GM12878 (cell line): ENCODE data around the gene LYPD5. TPM values are rescaled to one million over a fixed set of nuclear protein-coding genes. Genes with fewer than 3 reads are reported as not detected.

Source experiments
- ATAC-seq: fragments of 200-7000 bp; cut with Tn5 transposase; 3 replicates; pipeline ENCODE4 v1.9.1; 2020; ENCODE audit warnings: mild to moderate bottlenecking, moderate library complexity
- BruUV-seq: library from RNA; stranded (reverse); fragments of 400-500 nt; replicated peaks from 2 replicates; lab custom pipeline; 2021; lab: Mats Ljungman, UMichigan
- CTCF ChIA-PET: fragments of 300-600 bp; sonication (Branson Sonifier 250); formaldehyde crosslinking; extraction: SDS; loops from one replicate; lab custom pipeline; 2021; ENCODE audit warnings: inconsistent platforms; lab: Yijun Ruan, JAX
- POLR2A ChIA-PET: fragments of 350-600 bp; formaldehyde crosslinking; extraction: SDS; loops from one replicate; lab custom pipeline; 2021; ENCODE audit warnings: inconsistent platforms; lab: Charles Lee
- RAD21 ChIA-PET: fragments of 300-600 bp; sonication (Branson Sonifier 250); formaldehyde crosslinking; loops from one replicate; lab custom pipeline; 2023; ENCODE audit warnings: antibody characterized with exemption; ENCODE audit not compliant: unreplicated experiment; lab: Charles Lee
- SMC1A ChIA-PET: fragments of 300-600 bp; sonication (Branson Sonifier 250); formaldehyde crosslinking; loops from one replicate; lab custom pipeline; 2023; ENCODE audit not compliant: unreplicated experiment, uncharacterized antibody; lab: Charles Lee
- DNase-seq: peaks from one replicate; pipeline ENCODE4 v3.0.0-alpha.2; 2011; ENCODE audit warnings: low read depth, low spot score
- FAIRE-seq: peaks from 3 replicates; lab custom pipeline; 2011; peaks lifted over from hg19 to GRCh38; lab: Jason Lieb, UNC
- H2AFZ ChIP-seq: 2 replicates; pipeline ENCODE4 v1.6.0; 2011; ENCODE audit warnings: low read depth, low read length, control low read depth; ENCODE audit not compliant: control insufficient read depth
- H3K27ac ChIP-seq: 2 replicates; pipeline ENCODE4 v1.5.1; 2011; ENCODE audit warnings: control low read depth; ENCODE audit not compliant: control insufficient read depth, insufficient read depth
- H3K27me3 ChIP-seq, 2 experiments: replicated peaks in 1 of 2; 2 replicates each; pipeline versions ENCODE4 v1.6.0 to v1.6.1; 2011; ENCODE audit warnings: low read length in 1 of 2; ENCODE audit not compliant: control insufficient read depth in 2 of 2, insufficient read depth in 2 of 2
- H3K36me3 ChIP-seq, 2 experiments: 2 replicates each; pipeline ENCODE4 v1.5.1; 2011; ENCODE audit warnings: low read length in 1 of 2; ENCODE audit not compliant: control insufficient read depth in 2 of 2, insufficient read depth in 2 of 2
- H3K4me1 ChIP-seq: 2 replicates; pipeline ENCODE4 v1.6.1; 2011; ENCODE audit warnings: mild to moderate bottlenecking, low read length, moderate library complexity, mixed read lengths; ENCODE audit not compliant: control insufficient read depth, insufficient read depth
- H3K4me2 ChIP-seq: 2 replicates; pipeline ENCODE4 v1.6.0; 2011; ENCODE audit warnings: control low read depth; ENCODE audit not compliant: control insufficient read depth, insufficient read depth
- H3K4me3 ChIP-seq: fragments of 200-600 bp; sonication (generic); 2 replicates; pipeline ENCODE4 v1.5.1; 2016
- H3K79me2 ChIP-seq: 2 replicates; pipeline ENCODE4 v1.6.0; 2011; ENCODE audit warnings: low read length; ENCODE audit not compliant: control insufficient read depth, insufficient read depth
- H3K9ac ChIP-seq: 2 replicates; pipeline ENCODE4 v1.8.0; 2011; ENCODE audit warnings: low read length, control low read depth, mixed read lengths; ENCODE audit not compliant: control insufficient read depth, insufficient read depth
- H3K9me3 ChIP-seq: replicated peaks from 3 replicates; pipeline ENCODE4 v1.5.1; 2011; ENCODE audit warnings: mild to moderate bottlenecking, low read length; ENCODE audit not compliant: control insufficient read depth, insufficient read depth
- H4K20me1 ChIP-seq: 2 replicates; pipeline ENCODE4 v1.6.0; 2011; ENCODE audit not compliant: control insufficient read depth, insufficient read depth
- BCL3 ChIP-seq: IDR thresholded peaks from 2 replicates; pipeline ENCODE4 v1.6.1; 2011; ENCODE audit warnings: borderline replicate concordance, low read depth, mild to moderate bottlenecking, moderate library complexity, low read length; ENCODE audit not compliant: insufficient read depth, poor library complexity, severe bottlenecking
- EGR1 ChIP-seq, 2 experiments: IDR thresholded peaks; 1 replicate in 1 of 2; 2 replicates in 1 of 2; pipeline ENCODE4 v1.6.1; 2011 to 2012; ENCODE audit warnings: low read depth in 2 of 2, low read length in 2 of 2, borderline replicate concordance in 1 of 2, mild to moderate bottlenecking in 1 of 2, moderate library complexity in 1 of 2
- RAD21 ChIP-seq: IDR thresholded peaks from 2 replicates; pipeline ENCODE4 v1.6.1; 2011; ENCODE audit warnings: mild to moderate bottlenecking, low read depth, low read length, moderate library complexity; ENCODE audit not compliant: insufficient read depth
- RUNX3 ChIP-seq: IDR thresholded peaks from 2 replicates; pipeline ENCODE4 v1.6.1; 2012; ENCODE audit warnings: low read length, inconsistent platforms
- TCF12 ChIP-seq: IDR thresholded peaks from 2 replicates; pipeline ENCODE4 v1.6.1; 2011; ENCODE audit warnings: low read depth, mild to moderate bottlenecking, low read length
- TCF3 ChIP-seq: IDR thresholded peaks from 2 replicates; pipeline ENCODE4 v1.6.1; 2012; ENCODE audit warnings: low read depth, mild to moderate bottlenecking, low read length, borderline replicate concordance; ENCODE audit not compliant: insufficient read depth
- WGBS: methylation state at CpG from one replicate; pipeline ENCODE4 v1.1.6; 2016; ENCODE audit warnings: low lambda C conversion rate; ENCODE audit not compliant: insufficient replicate concordance, insufficient coverage; ENCODE audit errors: missing lambda C conversion rate; 5-methylcytosine and 5-hydroxymethylcytosine counted together
- in situ Hi-C: fragments of 300-500 bp; cut with MboI; formaldehyde crosslinking; loops from 9 replicates; pipeline ENCODE4 v1.14.3; 2018; ENCODE audit warnings: mixed read lengths
- intact Hi-C: fragments of 100-400 bp; cut with micrococcal nuclease; formaldehyde crosslinking; loops from one replicate; pipeline ENCODE4 v1.14.2; 2022; ENCODE audit not compliant: unreplicated experiment
- polyA plus RNA-seq, 11 experiments: library from polyadenylated mRNA; depleted of rRNA in 4 of 11; unstranded in 6 of 11; stranded (reverse) in 5 of 11; fragments of >200 nt; fragmentation: Nextera tagmentation in 4 of 11; fragmentation: Illumina TruSeq in 1 of 11; extraction: Ambion mirVana in 4 of 11; extraction: Trizol in 1 of 11; gene quantifications; 1 replicate in 1 of 11; 2 replicates in 10 of 11; pipeline versions ENCODE4 v1.2.1 to v1.2.3, GENCODE V29; 2011 to 2016; ENCODE audit warnings: inconsistent platforms in 2 of 11, missing spikeins in 2 of 11, low read depth in 1 of 11
- total RNA-seq, 4 experiments: library from RNA; depleted of rRNA in 3 of 4; stranded (reverse); fragments of >200 nt in 3 of 4; fragmentation: Illumina TruSeq in 1 of 4; extraction: Trizol in 1 of 4; gene quantifications; 2 replicates each; pipeline versions ENCODE4 v1.2.1 to v1.2.3, GENCODE V29; 2013 to 2021
- TF ChIP-seq, protein P1 (sequence below): fragments of 450-650 bp; IDR thresholded peaks from 2 replicates; pipeline ENCODE4 v1.6.1; 2016; ENCODE audit warnings: mild to moderate bottlenecking, moderate library complexity, borderline replicate concordance
- TF ChIP-seq, protein P2 (sequence below): IDR thresholded peaks from 2 replicates; pipeline ENCODE4 v1.6.1; 2011; ENCODE audit warnings: mild to moderate bottlenecking, low read depth, low read length, moderate library complexity; ENCODE audit not compliant: insufficient replicate concordance
- TF ChIP-seq, protein P3 (sequence below): fragments of 150-350 bp; IDR thresholded peaks from 2 replicates; pipeline ENCODE4 v1.6.1; 2014; ENCODE audit warnings: mild to moderate bottlenecking, low read depth, low read length

Gene LYPD5
- total and polyA plus RNA-seq, 10 of the 15 experiments (the other 5 are each of a cell fraction or from before 2014, with no cell fraction given), result 0.04 to 2.2 (median 0.69) TPM; not detected in 1

- H3K9ac ChIP-seq, result no peak overlapping the region
- no peaks in the 10 kb centered on the region for H4K20me1 ChIP-seq
- no peak overlapping the region for H3K27ac ChIP-seq
- in situ Hi-C loops, result no loop called here
- H3K79me2 ChIP-seq, result peaks cover 40% of the 10 kb centered on the region
- POLR2A ChIA-PET, result interaction anchor here (8.0 to 8.4 kb wide), 2 partner anchors 22 to 35 kb away, joined by 79 to 389 read pairs; partner anchors contain the start of gene SMG9
- 28% methylated on average over 8 of the region's 8 CpGs for WGBS
- intact Hi-C loops, result loop anchor here (10.0 kb wide), 1 partner anchor 337 kb away; no protein-coding TSS in a partner anchor
- SMC1A ChIA-PET, result interaction anchor here (1.1 to 8.3 kb wide), 3 partner anchors 22 to 129 kb away, joined by 3 to 325 read pairs (median 69); partner anchors contain the start of gene SMG9
- no TSS peak for BruUV-seq
- no peak for DNase-seq
- TF ChIP-seq, protein P1, sequence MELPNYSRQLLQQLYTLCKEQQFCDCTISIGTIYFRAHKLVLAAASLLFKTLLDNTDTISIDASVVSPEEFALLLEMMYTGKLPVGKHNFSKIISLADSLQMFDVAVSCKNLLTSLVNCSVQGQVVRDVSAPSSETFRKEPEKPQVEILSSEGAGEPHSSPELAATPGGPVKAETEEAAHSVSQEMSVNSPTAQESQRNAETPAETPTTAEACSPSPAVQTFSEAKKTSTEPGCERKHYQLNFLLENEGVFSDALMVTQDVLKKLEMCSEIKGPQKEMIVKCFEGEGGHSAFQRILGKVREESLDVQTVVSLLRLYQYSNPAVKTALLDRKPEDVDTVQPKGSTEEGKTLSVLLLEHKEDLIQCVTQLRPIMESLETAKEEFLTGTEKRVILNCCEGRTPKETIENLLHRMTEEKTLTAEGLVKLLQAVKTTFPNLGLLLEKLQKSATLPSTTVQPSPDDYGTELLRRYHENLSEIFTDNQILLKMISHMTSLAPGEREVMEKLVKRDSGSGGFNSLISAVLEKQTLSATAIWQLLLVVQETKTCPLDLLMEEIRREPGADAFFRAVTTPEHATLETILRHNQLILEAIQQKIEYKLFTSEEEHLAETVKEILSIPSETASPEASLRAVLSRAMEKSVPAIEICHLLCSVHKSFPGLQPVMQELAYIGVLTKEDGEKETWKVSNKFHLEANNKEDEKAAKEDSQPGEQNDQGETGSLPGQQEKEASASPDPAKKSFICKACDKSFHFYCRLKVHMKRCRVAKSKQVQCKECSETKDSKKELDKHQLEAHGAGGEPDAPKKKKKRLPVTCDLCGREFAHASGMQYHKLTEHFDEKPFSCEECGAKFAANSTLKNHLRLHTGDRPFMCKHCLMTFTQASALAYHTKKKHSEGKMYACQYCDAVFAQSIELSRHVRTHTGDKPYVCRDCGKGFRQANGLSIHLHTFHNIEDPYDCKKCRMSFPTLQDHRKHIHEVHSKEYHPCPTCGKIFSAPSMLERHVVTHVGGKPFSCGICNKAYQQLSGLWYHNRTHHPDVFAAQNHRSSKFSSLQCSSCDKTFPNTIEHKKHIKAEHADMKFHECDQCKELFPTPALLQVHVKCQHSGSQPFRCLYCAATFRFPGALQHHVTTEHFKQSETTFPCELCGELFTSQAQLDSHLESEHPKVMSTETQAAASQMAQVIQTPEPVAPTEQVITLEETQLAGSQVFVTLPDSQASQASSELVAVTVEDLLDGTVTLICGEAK, result no peak
- TF ChIP-seq BCL3 (peak; percentile 43), TCF3 (peak; percentile 61; the same call in 1 of the 2 replicates), EGR1 (IDR thresholded peaks at IDR 0.05; ENCODE audit: borderline replicate concordance in 1 of 2, low read depth in 2 of 2, low read length in 2 of 2) (peak in 1 of 2 experiments; percentile 71; a peak in 2 of 3 replicates), TCF12 (0 out of 2 replicates have a peak, but pooled peaks have one; percentile 27), RUNX3 (peak; percentile 78), RAD21 (no peak)
- TF ChIP-seq, protein P2, sequence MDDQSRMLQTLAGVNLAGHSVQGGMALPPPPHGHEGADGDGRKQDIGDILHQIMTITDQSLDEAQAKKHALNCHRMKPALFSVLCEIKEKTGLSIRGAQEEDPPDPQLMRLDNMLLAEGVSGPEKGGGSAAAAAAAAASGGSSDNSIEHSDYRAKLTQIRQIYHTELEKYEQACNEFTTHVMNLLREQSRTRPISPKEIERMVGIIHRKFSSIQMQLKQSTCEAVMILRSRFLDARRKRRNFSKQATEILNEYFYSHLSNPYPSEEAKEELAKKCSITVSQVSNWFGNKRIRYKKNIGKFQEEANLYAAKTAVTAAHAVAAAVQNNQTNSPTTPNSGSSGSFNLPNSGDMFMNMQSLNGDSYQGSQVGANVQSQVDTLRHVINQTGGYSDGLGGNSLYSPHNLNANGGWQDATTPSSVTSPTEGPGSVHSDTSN, result peak; percentile 37
- TF ChIP-seq, protein P3, sequence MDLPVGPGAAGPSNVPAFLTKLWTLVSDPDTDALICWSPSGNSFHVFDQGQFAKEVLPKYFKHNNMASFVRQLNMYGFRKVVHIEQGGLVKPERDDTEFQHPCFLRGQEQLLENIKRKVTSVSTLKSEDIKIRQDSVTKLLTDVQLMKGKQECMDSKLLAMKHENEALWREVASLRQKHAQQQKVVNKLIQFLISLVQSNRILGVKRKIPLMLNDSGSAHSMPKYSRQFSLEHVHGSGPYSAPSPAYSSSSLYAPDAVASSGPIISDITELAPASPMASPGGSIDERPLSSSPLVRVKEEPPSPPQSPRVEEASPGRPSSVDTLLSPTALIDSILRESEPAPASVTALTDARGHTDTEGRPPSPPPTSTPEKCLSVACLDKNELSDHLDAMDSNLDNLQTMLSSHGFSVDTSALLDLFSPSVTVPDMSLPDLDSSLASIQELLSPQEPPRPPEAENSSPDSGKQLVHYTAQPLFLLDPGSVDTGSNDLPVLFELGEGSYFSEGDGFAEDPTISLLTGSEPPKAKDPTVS, result no peak
- H3K27me3 ChIP-seq, result no peaks in the 10 kb centered on the region
- no peak for ATAC-seq
- no peaks in the 10 kb centered on the region for H3K36me3 ChIP-seq
- peak overlapping the region; percentile 83 for H3K4me2 ChIP-seq
- RAD21 ChIA-PET, result interaction anchor here (7.1 to 7.4 kb wide), 3 partner anchors 17 to 113 kb away, joined by 86 to 148 read pairs (median 117); partner anchors contain the start of genes PLAUR and SMG9
- peak overlapping the region; percentile 35; the same call in 1 of the 2 replicates for H3K4me3 ChIP-seq
- no peaks in the 10 kb centered on the region for H3K9me3 ChIP-seq
- H2AFZ ChIP-seq, result no peak overlapping the region
- CTCF ChIA-PET, result interaction anchor here (1.1 to 9.2 kb wide), 3 partner anchors 21 to 198 kb away, joined by 3 to 324 read pairs (median 144); partner anchors contain the start of gene SMG9
- H3K4me1 ChIP-seq, result peaks cover 57% of the 10 kb centered on the region
- FAIRE-seq, result no peak
These were observed 20.0 kb downstream of the LYPD5 start for GRCh38 chr19:43782311-43782660.
